A549 (cell line): Measurements from ENCODE around the gene DUSP10.

Experiments used
- BCL3 ChIP-seq: fragments of >200 bp; sonication (Bioruptor Twin); formaldehyde crosslinking; IDR thresholded peaks from 3 replicates; pipeline ENCODE4 v1.6.1; 2016
- CEBPB ChIP-seq, 2 experiments: fragments of >200 bp in 1 of 2; sonication (Bioruptor Twin) in 1 of 2; formaldehyde crosslinking in 1 of 2; IDR thresholded peaks; 2 replicates each; pipeline ENCODE4 v1.6.1; 2012 to 2016
- CHD4 ChIP-seq: fragments of 200-600 bp; sonication (generic); IDR thresholded peaks from 2 replicates; pipeline ENCODE4 v1.6.1; 2016; ENCODE audit warnings: antibody characterized with exemption, mild to moderate bottlenecking, borderline replicate concordance
- CTCF ChIP-seq: fragments of >200 bp; sonication (Bioruptor Twin); formaldehyde crosslinking; IDR thresholded peaks from 3 replicates; pipeline ENCODE4 v1.5.1; 2016
- ELK1 ChIP-seq: fragments of 150-350 bp; IDR thresholded peaks from 2 replicates; pipeline ENCODE4 v1.6.1; 2014; ENCODE audit warnings: low read depth, mild to moderate bottlenecking, low read length
- EP300 ChIP-seq, 2 experiments: fragments of >200 bp; sonication (Bioruptor Twin); formaldehyde crosslinking; IDR thresholded peaks; 2 replicates in 1 of 2; 3 replicates in 1 of 2; pipeline ENCODE4 v1.6.1; 2016 to 2017
- JUNB ChIP-seq: fragments of >200 bp; sonication (Bioruptor Twin); formaldehyde crosslinking; IDR thresholded peaks from 2 replicates; pipeline ENCODE4 v1.6.1; 2016
- MAX ChIP-seq: IDR thresholded peaks from 2 replicates; pipeline ENCODE4 v1.6.1; 2012
- POLR2AphosphoS2 ChIP-seq: conservative IDR thresholded peaks from 2 replicates; pipeline ENCODE4 v1.6.1; 2012; ENCODE audit warnings: low read length, improper control_type of control experiment, inconsistent platforms
- RAD21 ChIP-seq, 2 experiments: fragments of >200 bp in 1 of 2; sonication (Bioruptor Twin) in 1 of 2; formaldehyde crosslinking in 1 of 2; IDR thresholded peaks in 1 of 2; conservative IDR thresholded peaks in 1 of 2; 2 replicates in 1 of 2; 3 replicates in 1 of 2; pipeline ENCODE4 v1.6.1; 2012 to 2018; ENCODE audit warnings: inconsistent platforms in 1 of 2
- REST ChIP-seq: fragments of 200-600 bp; sonication (generic); IDR thresholded peaks from 2 replicates; pipeline ENCODE4 v1.6.1; 2016; ENCODE audit warnings: antibody characterized with exemption, mild to moderate bottlenecking, moderate library complexity
- SMC3 ChIP-seq: fragments of >200 bp; sonication (Bioruptor Twin); formaldehyde crosslinking; IDR thresholded peaks from 3 replicates; pipeline ENCODE4 v1.6.1; 2018; ENCODE audit warnings: inconsistent platforms
- USF2 ChIP-seq: fragments of 450-650 bp; IDR thresholded peaks from 2 replicates; pipeline ENCODE4 v1.6.1; 2014; ENCODE audit warnings: antibody characterized with exemption

GRCh38 chr1:221691261-221691660 is 50.6 kb downstream of the DUSP10 start:
- TF ChIP-seq CTCF (no peak), POLR2AphosphoS2 (no peak), BCL3 (no peak), USF2 (no peak), RAD21 (conservative IDR thresholded peaks at IDR 0.05 in 1 of 2, IDR thresholded peaks at IDR 0.05 in 1 of 2) (no peak), EP300 (IDR thresholded peaks at IDR 0.05) (no peak), CEBPB (IDR thresholded peaks at IDR 0.05) (no peak), CHD4 (no peak), MAX (no peak), JUNB (no peak), SMC3 (no peak), ELK1 (no peak), REST (no peak)
